Upper lobe of left lung (tissue), 6 donors: ENCODE measurements around the gene SCGB1C2. TPM values are rescaled to one million over a fixed set of nuclear protein-coding genes. Genes with fewer than 3 reads are reported as not detected.

Experiments
- ATAC-seq, 2 donors: fragments of 200-7000 bp; cut with Tn5 transposase; one replicate each; pipeline ENCODE4 v1.9.1; 2022; ENCODE audit warnings: mild to moderate bottlenecking in 2 of 2, moderate library complexity in 2 of 2; ENCODE audit not compliant: low FRiP score in 2 of 2
- DNase-seq, 2 donors: peaks; one replicate each; pipeline ENCODE4 v3.0.0-alpha.2; 2019 to 2020
- H3K27ac ChIP-seq, 4 donors: fragments of 200-600 bp; sonication (generic); one replicate each; pipeline ENCODE4 v1.5.1; 2016 to 2019
- H3K27me3 ChIP-seq, 4 donors: fragments of 200-600 bp; sonication (generic); one replicate each; pipeline ENCODE4 v1.5.1; 2017 to 2019
- H3K36me3 ChIP-seq, 4 donors: fragments of 200-600 bp; sonication (generic); one replicate each; pipeline ENCODE4 v1.5.1; 2016 to 2019
- H3K4me1 ChIP-seq, 4 donors: fragments of 200-600 bp; sonication (generic); one replicate each; pipeline ENCODE4 v1.5.1; 2018 to 2019
- H3K4me3 ChIP-seq, 4 donors: fragments of 200-600 bp; sonication (generic); one replicate each; pipeline ENCODE4 v1.5.1; 2017 to 2019; ENCODE audit warnings: mild to moderate bottlenecking in 2 of 4, moderate library complexity in 1 of 4
- H3K9me3 ChIP-seq, 4 donors: fragments of 200-600 bp; sonication (generic); one replicate each; pipeline ENCODE4 v1.5.1; 2018 to 2019
- EP300 ChIP-seq, 4 donors: sonication (generic); formaldehyde crosslinking; IDR thresholded peaks; one replicate each; pipeline ENCODE4 v1.5.1; 2017; ENCODE audit warnings: antibody characterized with exemption in 4 of 4, control low read depth in 2 of 4
- POLR2A ChIP-seq, 4 donors: fragments of 450-650 bp; IDR thresholded peaks; one replicate each; pipeline ENCODE4 v1.5.1; 2016 to 2017; ENCODE audit warnings: antibody characterized with exemption in 4 of 4, mild to moderate bottlenecking in 2 of 4
- POLR2AphosphoS5 ChIP-seq, 2 donors: sonication (generic); formaldehyde crosslinking; IDR thresholded peaks; one replicate each; pipeline ENCODE4 v1.5.1; 2017; ENCODE audit warnings: antibody characterized with exemption in 2 of 2
- WGBS, 2 donors: methylation state at CpG; one replicate each; pipeline ENCODE4 v1.1.5; 2017 to 2018; 5-methylcytosine and 5-hydroxymethylcytosine counted together
- total RNA-seq, 6 donors: library from RNA; depleted of rRNA in 4 of 6; stranded (reverse); fragments of >200 nt in 4 of 6; gene quantifications; one replicate each; pipeline versions ENCODE4 v1.1.0 to v1.2.1, GENCODE V29; 2016 to 2021
- TF ChIP-seq, protein P1 (sequence below), 6 experiments: fragments of 450-650 bp in 4 of 6; fragments of 200-600 bp in 2 of 6; sonication (generic) in 2 of 6; IDR thresholded peaks; one replicate each; pipeline ENCODE4 v1.5.1; 2016 to 2019; ENCODE audit warnings: antibody characterized with exemption in 6 of 6
- donor health status: DM: no; HTN: no; CAD: no; lungs with moderate emphysema.
- donor health status: DM: no; HTN: yes; CAD: no; lungs with severe emphysema.

SCGB1C2 gene
- total RNA-seq, 6 donors from 2014 or later: not detected

DNA sequence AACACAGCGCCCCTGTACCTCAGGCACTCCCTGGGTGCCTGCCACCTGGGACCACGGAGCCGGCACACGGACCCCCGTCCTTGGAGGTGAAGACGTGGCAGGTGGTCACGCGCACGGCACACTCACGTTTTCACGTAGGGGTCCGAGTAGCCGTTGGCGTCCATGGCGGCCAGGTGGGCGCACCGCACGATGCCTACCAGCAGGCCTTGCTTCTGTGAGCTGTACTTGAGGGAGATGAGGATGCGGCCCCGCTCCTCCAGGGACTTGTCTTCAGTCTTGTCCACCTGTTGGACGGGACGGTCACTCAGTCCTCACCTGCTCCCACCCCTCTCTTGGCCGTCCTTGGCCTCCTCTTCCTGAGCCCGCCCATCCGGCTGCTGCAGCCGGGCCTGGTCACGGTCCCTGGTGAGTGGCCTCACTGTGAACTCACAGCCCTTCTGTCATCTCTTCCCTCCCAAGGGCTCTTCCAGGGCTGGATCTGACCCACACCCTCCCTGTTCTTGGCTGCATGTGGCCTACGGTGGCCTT lies 18.8 kb downstream of the SCGB1C2 start:
- H3K4me3 ChIP-seq: no peak overlapping the region
- 96 to 98% methylated on average over 16 to 28 of the region's 28 CpGs for WGBS, 2 donors
- H3K9me3 ChIP-seq: no peaks in the 10 kb centered on the region
- no peak overlapping the region for H3K27ac ChIP-seq
- no peaks in the 10 kb centered on the region for H3K27me3 ChIP-seq
- no peaks in the 10 kb centered on the region for H3K4me1 ChIP-seq
- no peak for ATAC-seq
- DNase-seq: no peak
- H3K36me3 ChIP-seq: peaks cover 0 to under 1% (median 0%) of the 10 kb centered on the region in 4 donors
- TF ChIP-seq POLR2AphosphoS5 (IDR thresholded peaks at IDR 0.05): no peak
- TF ChIP-seq, protein P1, sequence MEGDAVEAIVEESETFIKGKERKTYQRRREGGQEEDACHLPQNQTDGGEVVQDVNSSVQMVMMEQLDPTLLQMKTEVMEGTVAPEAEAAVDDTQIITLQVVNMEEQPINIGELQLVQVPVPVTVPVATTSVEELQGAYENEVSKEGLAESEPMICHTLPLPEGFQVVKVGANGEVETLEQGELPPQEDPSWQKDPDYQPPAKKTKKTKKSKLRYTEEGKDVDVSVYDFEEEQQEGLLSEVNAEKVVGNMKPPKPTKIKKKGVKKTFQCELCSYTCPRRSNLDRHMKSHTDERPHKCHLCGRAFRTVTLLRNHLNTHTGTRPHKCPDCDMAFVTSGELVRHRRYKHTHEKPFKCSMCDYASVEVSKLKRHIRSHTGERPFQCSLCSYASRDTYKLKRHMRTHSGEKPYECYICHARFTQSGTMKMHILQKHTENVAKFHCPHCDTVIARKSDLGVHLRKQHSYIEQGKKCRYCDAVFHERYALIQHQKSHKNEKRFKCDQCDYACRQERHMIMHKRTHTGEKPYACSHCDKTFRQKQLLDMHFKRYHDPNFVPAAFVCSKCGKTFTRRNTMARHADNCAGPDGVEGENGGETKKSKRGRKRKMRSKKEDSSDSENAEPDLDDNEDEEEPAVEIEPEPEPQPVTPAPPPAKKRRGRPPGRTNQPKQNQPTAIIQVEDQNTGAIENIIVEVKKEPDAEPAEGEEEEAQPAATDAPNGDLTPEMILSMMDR (IDR thresholded peaks at IDR 0.05): no peak
- no peak for TF ChIP-seq EP300 (IDR thresholded peaks at IDR 0.05)
- no peak for TF ChIP-seq POLR2A (IDR thresholded peaks at IDR 0.05)

DNA sequence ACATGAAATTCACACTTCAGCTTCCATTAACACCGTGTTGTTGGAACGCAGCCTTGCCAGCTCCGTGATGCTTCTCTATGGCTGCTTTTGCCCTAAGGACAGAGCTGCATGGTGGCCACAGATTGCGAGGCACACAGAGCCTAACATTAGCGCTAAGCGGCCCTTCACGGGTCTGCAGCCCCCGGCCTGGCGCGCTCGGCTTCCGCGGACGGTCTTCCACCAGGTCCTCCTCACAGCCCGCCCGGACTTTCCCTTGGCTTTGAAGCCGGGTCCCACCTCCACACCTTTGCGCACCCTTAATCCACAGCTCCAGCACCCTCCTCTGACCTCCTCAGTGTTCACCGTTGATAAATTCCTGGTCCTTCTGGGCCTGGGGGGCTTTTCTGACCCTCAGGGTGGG lies 19.6 kb downstream of the SCGB1C2 start:
- Histone ChIP-seq H3K4me3 (no peak overlapping the region), H3K9me3 (no peaks in the 10 kb centered on the region), H3K36me3 (peaks cover 0 to 5% (median 0%) of the 10 kb centered on the region in 4 donors), H3K27ac (no peak overlapping the region), H3K4me1 (no peaks in the 10 kb centered on the region), H3K27me3 (no peaks in the 10 kb centered on the region)
- 87 to 89% methylated on average over 19 of the region's 19 CpGs for WGBS, 2 donors
- TF ChIP-seq POLR2A (IDR thresholded peaks at IDR 0.05): no peak
- no peak for ATAC-seq
- no peak for DNase-seq

DNA sequence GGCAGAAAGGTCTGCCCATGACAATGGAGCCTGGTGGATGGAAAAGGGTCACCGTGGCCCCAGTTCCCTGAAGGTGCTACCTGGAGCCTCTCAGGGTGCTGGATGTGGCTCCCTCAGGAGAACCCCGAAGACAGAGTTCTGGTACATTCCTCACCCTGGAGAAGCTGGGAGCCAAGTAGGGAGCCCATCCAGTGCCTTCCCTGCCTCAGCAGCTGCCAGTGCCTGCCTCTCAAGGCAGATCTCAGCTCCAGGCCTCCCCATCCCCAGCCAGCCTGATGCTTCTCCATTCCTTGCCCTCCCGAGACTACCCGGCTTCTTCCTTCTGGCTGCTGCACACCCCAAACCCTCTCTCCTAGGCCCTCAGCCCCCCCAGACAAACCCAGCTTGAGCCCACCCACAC lies 20.5 kb downstream of the SCGB1C2 start:
- Histone ChIP-seq H3K27ac (no peak overlapping the region), H3K36me3 (peaks cover 0 to 5% (median 0%) of the 10 kb centered on the region in 4 donors), H3K4me3 (no peak overlapping the region), H3K4me1 (no peaks in the 10 kb centered on the region), H3K9me3 (no peaks in the 10 kb centered on the region), H3K27me3 (no peaks in the 10 kb centered on the region)
- TF ChIP-seq POLR2A (IDR thresholded peaks at IDR 0.05) (no peak), POLR2AphosphoS5 (IDR thresholded peaks at IDR 0.05) (no peak), EP300 (IDR thresholded peaks at IDR 0.05) (no peak)
- TF ChIP-seq, protein P1 (IDR thresholded peaks at IDR 0.05): no peak
- no peak for ATAC-seq
- WGBS, 2 donors: 91 to 98% methylated on average over 3 to 4 of the region's 4 CpGs
- no peak for DNase-seq

DNA sequence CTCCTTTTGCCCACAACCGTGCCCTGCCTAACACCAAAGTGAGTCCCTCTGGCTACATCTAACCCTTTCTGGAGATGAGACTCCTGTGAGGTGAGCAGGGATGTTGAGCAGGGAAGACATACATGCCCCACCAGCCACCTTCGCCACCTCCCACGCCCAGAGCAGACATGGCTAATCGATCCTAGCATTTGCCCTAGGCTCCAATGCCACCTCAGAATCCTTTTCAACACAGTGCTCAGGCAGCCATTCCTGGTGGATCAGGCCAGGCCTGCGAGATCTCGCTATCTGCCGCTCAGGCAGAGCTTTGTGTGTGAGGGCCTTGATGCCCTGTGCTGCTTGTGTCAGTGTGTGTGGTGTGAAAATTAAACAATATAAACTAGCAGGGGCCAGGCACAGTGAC lies 21.0 kb downstream of the SCGB1C2 start:
- DNase-seq (no peak), ATAC-seq (no peak)
- no peaks in the 10 kb centered on the region for H3K27me3 ChIP-seq
- peaks cover 0 to 5% (median 0%) of the 10 kb centered on the region in 4 donors for H3K36me3 ChIP-seq
- no peaks in the 10 kb centered on the region for H3K9me3 ChIP-seq
- no peaks in the 10 kb centered on the region for H3K4me1 ChIP-seq
- H3K27ac ChIP-seq: no peak overlapping the region
- no peak for TF ChIP-seq POLR2AphosphoS5 (IDR thresholded peaks at IDR 0.05)
- TF ChIP-seq POLR2A (IDR thresholded peaks at IDR 0.05): no peak
- no peak for TF ChIP-seq EP300 (IDR thresholded peaks at IDR 0.05)
- TF ChIP-seq, protein P1 (IDR thresholded peaks at IDR 0.05): no peak
- 95 to 99% methylated on average over 7 of the region's 7 CpGs for WGBS, 2 donors
- H3K4me3 ChIP-seq: no peak overlapping the region

DNA sequence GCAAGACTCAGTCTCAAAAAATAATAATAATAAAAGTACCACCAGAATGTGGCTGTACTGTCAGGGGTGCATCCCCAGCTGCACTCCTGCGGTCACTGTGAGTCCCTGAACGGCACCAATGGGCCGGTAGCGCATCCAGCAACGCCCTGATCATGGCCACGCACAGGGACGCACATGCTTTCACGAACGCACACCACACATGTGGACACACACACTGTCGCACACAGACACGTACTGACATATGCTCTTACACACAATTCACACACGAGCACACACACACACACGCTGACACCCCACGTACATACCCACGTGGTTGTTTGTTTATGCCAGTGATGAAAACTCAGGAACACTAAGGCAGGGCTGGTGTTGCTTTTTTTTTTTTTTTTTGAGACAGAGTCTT lies 22.2 kb downstream of the SCGB1C2 start:
- H3K4me1 ChIP-seq: no peaks in the 10 kb centered on the region
- no peak for DNase-seq
- no peaks in the 10 kb centered on the region for H3K9me3 ChIP-seq
- WGBS, 2 donors: 93 to 97% methylated on average over 15 of the region's 15 CpGs
- H3K27me3 ChIP-seq: no peaks in the 10 kb centered on the region
- no peak overlapping the region for H3K27ac ChIP-seq
- ATAC-seq: no peak
- no peak overlapping the region for H3K4me3 ChIP-seq
- H3K36me3 ChIP-seq: peaks cover 0 to 5% (median 0%) of the 10 kb centered on the region in 4 donors
- no peak for TF ChIP-seq EP300 (IDR thresholded peaks at IDR 0.05)
- TF ChIP-seq POLR2A (IDR thresholded peaks at IDR 0.05): no peak
- TF ChIP-seq, protein P1 (IDR thresholded peaks at IDR 0.05): no peak
- TF ChIP-seq POLR2AphosphoS5 (IDR thresholded peaks at IDR 0.05): no peak
